GM21526 (cell line): ENCODE results near the gene AGFG2.
A peak's percentile ranks its signal among the peaks of the same experiment; 100 is the strongest.
"Not testable (repeated sequence)": the region's sequence is repeated elsewhere in the genome, so short reads cannot be mapped to it uniquely, and the experiment has no call there.

Experiments used
- ATAC-seq: cut with Tn5 transposase; IDR thresholded peaks from one replicate; pipeline ENCODE4 v1.9.1; 2021; ENCODE audit warnings: moderate library complexity; ENCODE audit not compliant: unreplicated experiment, low FRiP score

AGFG2 gene

DNA sequence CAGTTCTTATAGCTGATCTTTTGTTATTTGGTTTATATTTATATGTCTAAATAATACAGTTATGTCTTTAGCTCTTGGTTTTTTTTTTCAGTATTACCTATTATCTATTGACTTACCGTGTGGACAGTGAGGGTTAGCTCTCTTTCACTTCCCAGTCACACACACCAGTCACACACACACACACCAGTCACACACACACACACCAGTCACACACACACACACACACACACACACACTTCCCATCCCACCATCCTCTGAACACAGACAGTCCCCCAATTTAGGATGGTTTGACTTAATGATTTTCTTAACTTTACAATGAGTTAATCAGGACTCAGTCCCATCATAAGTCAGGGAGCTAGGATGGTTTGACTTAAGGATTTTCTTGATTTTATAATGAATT is 18.9 kb upstream of the AGFG2 start:
- ATAC-seq: no peak

DNA sequence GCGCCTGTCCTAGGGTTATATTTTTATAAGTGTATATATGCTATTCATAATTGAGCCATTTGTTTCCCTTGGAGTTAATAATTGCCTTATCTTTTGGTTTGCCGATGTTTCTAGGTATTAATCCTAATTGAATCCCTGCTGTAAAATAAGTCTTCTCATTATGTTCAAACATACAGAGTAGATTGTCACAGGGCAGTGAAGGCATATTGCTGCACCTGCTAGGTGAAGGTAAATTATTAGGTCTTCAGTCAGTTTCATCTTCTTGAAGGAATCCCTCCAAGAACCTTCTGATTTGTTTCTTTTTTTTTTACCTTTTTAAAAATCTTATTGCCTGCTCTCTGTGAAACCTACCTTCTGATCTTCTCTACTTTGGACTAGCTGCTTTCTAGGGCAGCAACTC is 17.9 kb upstream of the AGFG2 start:
- ATAC-seq: no peak

DNA sequence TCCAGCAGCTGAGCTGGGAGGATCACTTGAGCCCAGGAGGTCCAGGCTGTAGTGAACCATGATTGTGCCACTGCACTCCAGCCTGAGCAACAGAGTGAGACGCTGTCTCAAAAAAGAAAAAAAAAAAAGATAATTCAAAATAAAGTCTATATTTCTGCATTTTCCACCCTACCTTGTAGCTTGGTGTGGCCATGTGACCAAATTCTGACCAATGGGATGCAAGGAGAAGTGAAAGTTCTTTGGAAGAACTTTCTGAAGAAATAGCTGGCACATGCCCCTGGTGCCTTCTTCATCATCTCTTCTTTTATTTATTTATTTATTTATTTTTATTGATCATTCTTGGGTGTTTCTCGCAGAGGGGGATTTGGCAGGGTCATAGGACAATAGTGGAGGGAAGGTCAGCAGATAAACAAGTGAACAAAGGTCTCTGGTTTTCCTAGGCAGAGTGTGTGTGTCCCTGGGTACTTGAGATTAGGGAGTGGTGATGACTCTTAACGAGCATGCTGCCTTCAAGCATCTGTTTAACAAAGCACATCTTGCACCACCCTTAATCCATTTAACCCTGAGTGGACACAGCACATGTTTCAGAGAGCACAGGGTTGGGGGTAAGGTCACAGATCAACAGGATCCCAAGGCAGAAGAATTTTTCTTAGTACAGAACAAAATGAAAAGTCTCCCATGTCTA is 17.0 kb upstream of the AGFG2 start:
- not testable (repeated sequence) for ATAC-seq

DNA sequence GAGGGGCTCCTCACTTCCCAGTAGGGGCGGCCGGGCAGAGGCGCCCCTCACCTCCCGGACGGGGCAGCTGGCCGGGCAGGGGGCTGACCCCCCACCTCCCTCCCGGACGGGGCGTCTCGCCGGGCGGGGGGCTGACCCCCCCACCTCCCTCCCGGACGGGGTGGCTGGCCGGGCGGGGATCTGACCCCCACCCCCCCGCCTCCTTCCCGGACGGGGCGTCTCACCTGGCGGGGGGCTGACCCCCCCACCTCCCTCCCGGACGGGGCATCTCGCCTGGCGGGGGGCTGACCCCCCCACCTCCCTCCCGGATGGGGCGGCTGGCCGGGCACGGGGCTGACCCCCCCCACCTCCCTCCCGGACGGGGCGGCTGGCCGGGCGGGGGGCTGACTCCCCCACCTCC is 15.8 kb upstream of the AGFG2 start:
- ATAC-seq: not testable (repeated sequence)

DNA sequence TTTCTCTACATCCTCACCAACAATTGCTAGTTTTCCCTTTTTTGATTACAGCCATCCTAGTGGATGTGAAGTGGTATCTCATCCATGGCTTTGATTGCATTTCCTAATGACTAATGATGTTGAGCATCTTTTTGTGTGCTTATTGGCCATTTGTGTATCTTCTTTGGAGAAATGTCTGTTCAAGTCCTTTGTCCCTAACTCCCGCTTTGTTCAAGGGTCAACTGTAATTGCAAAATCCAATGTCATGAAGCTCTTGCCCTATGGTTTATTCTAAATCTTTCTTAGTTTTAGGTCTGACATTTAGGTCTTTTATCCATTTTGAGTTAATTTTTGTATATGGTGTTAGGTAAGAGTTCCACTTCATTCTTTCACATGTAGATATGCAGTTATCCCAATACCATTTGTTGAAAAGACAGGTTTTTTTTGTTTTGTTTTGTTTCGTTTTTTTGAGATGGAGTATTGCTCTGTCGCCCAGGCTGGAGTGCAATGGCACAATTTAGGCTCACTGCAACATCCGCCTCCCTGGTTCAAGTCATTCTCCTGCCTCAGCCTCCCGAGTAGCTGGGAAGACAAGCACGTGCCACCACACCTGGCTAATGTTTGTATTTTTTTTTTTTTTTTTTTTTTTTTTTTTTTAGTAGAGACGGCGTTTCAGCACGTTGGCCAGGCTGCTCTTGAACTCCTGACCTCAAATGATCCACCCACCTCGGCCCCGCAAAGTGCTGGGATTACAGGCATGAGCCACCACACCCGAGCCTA is 10.7 kb upstream of the AGFG2 start:
- ATAC-seq: not testable (repeated sequence)

DNA sequence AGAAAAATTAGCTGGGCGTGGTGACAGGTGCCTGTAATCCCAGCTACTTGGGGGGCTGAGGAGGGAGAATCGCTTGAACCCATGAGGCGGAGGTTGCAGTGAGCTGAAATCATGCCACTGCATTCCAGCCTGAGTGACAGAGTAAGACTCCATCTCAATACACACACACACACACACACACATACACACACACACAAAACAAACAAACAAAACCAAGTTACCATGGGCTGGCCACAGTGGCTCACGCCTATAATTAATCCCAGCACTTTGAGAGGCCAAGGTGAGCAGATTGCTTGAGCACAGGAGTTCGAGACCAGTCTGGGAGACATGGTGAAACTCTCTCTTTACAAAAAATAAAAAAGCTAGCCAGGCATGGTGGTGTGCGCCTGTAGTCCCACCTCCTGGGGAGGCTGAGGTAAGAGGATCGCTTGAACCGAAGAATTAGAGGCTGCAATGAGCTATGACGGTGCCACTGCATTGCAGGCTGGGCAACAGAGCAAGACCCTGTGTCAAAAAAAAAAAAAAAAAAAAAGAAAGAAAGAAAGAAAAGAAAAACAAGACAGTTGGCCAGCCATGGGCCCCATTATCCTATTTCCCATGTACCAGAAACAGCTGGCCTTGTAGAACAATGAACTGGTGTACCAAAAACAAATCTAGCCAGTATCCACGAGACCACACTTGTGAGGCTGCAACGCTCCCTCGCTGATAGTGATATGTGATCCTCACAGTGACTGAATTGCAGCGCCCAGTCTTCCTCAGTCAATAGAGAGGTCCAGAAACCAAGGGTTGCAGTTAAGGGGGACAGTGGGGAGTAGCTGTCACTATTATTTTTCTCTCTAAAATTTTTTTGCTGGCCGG is 6.6 kb upstream of the AGFG2 start:
- no peak for ATAC-seq

DNA sequence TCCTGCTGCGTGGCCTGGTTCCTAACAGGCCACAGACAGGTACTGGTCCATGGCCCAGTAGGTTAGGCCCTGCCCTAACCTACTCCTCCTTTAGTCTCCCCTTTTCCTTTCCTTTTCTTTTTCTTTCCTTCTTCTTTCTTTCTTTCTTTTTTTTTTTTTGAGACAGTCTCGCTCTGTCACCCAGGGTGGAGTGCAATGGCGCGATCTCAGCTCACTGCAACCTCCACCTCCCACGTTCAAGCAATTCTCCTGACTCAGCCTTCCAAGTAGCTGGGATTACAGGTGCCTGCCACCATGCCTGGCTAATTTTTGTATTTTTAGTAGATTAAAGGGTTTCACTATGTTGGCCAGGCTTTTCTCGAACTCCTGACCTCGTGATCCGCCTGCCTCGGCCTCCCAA is 3.0 kb upstream of the AGFG2 start:
- not testable (repeated sequence) for ATAC-seq

DNA sequence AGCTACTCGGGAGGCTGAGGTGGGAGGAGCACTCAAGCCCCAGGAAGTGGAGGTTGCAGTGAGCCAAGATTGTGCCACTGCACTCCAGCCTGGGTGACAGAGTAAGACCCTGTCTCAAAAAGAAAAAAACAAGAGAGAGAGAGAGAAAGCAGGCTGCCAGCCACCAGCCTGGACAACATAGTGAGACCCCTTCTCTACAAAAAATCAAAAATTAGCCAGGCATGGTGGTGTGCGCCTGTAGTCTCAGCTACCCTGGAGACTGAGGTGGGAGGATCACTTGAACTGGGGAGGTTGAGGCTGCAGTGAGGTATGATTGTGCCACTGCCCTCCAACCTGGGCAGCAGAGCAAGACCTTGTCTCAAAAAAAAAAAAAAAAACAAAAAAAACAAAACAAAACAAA is 2.3 kb upstream of the AGFG2 start:
- ATAC-seq: not testable (repeated sequence)

DNA sequence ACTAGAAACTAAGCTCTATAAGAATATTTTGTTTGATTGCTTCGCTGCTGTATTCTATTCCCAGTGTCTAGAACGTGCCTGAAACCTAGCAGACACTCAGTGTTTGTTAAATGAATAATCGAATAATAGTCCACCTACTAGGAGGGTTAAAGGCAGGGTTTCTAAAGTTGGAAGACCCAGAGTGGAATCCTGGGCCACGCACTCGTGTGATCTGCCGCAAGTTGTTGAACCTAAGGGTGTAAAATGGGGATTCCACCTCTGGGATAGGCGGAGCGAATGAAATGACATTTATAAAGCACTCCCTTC is 702 bp upstream of the AGFG2 start:
- ATAC-seq: no peak

DNA sequence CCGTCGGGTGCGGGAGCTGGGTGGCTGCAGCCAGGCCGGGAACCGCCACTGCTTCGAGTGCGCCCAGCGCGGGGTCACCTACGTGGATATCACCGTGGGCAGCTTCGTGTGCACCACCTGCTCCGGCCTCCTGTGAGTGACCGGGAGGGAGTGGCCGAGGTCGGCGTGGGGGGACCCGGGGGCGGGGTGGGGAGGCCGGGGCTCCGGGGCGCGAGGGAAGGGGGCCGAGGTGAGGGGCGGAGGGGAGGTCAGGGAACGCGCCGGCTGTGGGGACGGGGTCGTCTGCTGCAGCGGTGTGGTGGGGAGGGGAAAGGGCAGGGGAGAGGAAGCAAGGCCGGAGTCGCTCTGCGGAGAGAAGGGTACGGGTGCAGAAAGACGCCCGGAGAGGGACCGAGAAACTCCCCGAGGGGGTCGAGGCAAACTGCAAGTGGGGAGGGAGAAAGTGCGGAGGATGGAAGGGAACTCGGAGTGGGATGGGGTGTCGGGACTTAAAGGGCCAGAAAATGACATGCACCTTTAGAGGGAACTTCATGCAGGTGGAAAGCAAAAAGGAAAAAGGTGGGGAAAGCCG is 518 bp downstream of the AGFG2 start:
- ATAC-seq: no peak

DNA sequence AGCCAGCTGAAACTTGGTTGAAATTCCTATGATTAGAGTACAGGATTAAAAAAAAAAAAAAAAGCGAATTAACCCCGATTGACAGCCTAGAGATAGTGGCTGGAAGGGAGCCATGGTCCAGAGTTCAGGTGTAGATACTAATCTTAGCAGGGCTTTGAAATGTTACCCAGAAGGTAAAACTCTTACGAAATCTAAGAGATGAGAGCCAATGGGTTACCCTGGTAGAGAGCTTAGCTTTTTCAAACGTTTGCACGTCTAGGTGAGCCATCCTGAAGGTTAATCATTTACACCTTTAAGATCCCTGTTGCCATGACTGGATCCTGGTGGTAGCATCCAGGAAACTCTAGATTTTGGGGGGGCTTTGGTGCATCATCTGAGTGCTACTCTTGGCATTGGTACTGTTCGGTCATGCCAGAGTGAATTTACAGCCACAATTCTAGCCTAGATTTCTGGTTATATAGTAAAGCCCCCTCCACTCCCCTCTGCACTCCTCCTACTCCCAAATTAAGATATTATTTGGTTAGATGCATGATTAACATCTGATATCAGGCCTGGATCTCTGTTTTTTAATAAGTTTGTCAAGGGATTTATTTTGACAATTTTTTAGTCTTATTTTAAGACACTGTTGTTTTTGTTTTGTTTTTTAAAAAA is 1.2 kb downstream of the AGFG2 start:
- ATAC-seq: no peak

DNA sequence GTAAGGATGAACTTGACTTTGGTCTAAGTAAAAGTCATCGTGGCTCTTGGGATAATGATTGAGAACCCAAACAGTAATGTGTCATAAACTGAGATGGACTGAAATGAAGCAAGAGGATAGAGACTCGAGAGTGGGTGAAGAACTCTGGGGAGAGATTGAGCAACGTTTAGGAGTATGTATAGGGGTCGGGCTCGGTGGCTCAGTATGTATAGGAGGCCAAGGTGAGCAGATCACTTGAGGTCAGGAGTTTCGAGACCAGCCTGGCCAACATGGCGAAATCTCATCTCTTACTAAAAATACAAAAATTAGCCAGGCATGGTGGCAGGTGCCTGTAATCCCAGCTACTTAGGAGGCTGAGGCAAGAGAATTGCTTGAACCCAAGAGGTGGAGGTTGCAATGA is 2.3 kb downstream of the AGFG2 start:
- not testable (repeated sequence) for ATAC-seq

DNA sequence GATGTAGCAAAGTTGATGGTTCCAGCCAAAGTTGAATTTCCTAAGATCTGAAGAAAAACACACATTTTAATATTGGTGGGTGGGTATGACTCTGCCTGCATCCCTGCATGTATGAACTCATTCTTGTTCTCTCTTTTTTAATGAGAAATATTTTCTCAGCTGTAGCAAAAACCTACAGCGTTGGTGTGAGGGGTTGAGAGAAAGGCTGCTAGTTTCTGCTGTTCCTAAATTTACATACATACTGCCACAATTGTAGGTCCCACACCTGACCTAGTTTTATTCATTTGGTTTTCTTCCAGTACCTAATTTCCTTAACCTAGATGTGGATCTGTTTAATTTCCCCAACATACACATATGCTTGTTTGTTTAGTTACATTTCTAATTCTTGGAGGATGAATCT is 4.6 kb downstream of the AGFG2 start:
- no peak for ATAC-seq

DNA sequence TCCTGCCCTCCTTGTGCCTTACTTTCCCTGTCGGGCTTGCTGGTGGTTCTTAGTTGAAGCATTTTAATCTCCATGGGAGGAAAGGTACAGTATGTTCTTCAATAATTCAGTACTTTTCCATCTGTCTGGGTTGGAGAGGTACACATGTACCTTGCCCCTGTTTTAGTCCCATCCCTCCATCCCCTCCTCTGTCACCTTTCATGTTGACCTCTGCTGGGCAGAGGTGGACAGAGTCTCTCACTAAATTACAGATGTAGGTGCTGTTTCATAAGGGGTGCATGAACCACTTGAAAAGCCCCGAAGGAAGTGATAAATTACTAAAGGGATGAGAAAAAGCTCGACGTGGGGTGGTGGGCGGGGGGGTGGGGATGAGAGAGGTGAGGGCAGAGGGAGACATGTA is 5.4 kb downstream of the AGFG2 start:
- ATAC-seq: no peak

DNA sequence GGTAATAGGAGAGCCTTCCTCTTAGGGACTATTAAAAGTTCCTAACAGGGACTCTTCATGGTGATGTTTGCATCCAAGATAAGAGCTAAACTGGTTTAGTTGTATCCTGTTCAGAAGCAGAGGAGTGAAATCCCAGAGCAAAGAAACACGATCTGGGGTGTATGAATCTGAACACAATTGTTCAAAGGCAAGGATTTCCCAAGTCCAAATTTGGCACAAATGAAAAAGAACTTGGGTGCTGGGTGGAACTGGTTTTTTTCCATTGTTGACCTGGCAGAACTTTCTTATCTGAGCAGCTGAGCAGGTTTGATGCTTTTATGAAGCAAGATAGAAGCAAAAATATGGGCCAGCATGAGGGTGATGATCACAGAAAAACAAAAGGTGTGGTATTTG is 6.0 kb downstream of the AGFG2 start:
- ATAC-seq: no peak

DNA sequence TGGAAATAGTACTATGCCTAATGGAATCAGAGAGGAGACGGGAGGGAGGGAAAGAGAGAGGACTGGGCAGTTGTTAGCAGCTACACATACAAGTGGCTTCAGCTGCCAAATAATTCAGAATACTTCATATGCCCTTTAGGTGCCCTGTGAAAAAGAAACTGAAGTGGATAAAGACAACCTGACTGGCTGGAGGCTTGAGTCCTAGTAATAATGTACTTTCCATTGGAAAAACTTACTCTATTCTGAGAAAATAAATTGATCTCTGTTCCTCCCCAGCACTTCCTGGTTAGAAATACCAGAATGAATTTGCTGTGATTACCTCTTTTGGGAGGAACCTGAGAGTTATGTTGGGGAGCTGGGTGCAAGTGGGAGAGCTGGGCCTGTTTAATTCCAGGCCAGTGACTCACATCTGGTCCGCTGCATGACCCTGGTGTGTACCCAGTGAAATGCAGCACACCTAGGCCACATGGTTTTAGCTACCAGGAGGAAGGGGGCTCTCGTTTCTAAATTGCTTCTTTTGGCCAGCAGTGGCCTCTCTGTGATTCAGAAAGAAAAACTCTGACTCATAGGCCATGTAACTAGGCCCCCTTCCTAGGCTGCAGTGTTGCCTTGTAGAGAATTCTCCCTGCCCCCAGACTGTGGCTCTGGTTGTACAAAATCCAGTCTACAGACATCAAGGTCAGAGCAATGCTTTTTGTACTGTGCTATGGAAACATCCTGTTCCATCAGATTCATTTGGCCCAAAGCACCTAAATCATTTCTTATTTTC is 6.5 kb downstream of the AGFG2 start:
- peak; percentile 38 for ATAC-seq

DNA sequence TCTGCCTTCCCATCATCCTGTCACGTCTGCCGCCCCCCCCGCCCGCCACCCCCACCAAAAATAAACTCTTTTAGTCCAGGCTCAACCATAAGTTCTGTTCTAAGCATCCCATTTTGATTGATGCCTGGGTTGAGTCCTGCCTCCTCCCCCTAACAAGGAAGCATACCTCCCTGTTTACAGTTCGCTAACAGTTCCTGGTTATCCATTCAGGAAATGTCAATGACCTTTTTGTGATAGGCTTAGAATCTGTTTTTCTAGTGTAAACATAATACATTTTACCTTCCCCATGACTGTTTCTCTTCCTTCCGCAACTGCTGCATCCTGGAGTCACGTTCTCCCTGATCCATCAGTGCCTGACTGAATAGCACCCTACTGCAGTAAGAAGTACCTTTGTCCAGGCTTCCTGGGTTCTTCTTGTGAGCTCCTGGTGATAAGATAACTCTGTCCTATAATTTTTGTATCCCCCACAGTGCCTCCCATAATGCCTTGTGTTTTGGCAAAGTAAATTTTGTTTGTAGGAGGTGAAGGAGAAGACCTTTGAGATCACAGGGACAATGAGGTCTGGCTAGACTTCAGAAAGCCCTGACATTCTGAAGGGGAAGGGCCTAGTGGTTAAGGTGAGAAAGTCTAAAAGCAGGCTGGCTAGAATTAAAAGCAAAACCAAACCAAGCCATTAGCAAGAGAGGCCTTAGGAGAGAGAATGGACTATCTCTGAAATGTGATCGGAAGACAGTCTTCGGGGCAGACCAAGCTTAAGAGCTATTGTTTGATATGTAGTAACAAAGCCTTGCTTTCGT is 7.3 kb downstream of the AGFG2 start:
- no peak for ATAC-seq

DNA sequence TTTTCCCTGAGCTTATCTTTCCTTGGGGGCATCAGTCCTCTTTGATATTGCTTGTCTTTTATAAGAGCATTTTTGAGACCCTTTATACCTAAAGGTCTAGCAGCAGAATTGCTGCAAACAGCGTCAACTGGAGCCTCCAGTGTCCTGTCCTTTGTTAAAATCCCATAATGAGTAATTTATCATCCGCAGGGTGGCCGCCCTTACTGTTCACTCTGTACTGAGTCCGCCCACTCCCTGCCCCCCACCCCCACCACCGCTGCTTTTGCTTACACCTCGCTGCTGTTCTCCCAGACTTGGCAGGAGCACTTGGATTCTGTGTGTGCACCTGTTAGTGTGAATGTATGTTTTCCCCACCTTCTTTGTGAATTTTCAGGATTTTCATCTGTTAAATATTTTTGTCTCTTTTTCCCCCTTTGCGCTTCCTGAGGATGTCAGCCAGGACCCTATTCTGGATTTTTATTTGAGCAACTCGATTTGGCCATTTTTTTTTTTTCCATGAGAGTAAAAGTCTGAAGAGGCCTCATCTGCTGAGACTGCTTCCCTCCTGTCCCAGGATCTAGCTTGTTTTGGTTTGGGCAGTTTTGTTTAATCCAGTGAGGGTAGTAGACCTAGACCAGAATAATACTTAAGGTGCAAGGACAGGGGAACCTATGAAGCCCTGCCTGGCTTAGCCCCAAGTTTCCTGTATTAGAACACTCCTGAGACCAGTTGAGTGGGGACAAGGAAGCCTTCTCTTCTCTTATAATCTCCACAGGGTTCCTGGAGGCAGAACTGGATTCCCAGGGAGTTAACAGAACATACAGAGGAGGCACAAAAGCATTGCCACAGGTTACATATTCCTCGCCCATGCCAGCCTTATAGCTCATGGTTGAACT is 8.2 kb downstream of the AGFG2 start:
- ATAC-seq: no peak
